Nucleus accumbens (tissue), 56 donors: ENCODE data around the gene DUSP16.
A peak's percentile ranks its signal among the peaks of the same experiment; 100 is the strongest.
"Not testable (repeated sequence)": the region's sequence is repeated elsewhere in the genome, so short reads cannot be mapped to it uniquely, and the experiment has no call there.

Experiments used
- DNase-seq, 56 donors: peaks; one replicate each; lab custom pipeline; 2025; lab: John Stamatoyannopoulos, UW

Gene DUSP16

DNA sequence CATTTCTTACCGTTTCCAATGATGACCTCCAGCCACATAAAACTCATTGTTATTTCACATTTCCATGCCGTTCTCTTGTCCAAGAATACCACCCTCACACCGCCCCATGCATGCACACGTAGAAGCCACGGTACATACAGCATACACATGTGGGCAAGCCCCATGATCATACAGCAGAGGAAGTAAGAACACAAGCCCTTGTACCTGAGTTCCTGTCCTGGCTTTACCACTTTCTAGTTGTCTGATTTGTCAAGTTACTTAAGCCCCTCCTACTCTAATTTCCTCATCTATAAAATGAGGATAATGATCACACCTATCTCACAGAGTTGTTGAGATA lies 59.9 kb downstream of the DUSP16 start:
- DNase-seq: no peak

DNA sequence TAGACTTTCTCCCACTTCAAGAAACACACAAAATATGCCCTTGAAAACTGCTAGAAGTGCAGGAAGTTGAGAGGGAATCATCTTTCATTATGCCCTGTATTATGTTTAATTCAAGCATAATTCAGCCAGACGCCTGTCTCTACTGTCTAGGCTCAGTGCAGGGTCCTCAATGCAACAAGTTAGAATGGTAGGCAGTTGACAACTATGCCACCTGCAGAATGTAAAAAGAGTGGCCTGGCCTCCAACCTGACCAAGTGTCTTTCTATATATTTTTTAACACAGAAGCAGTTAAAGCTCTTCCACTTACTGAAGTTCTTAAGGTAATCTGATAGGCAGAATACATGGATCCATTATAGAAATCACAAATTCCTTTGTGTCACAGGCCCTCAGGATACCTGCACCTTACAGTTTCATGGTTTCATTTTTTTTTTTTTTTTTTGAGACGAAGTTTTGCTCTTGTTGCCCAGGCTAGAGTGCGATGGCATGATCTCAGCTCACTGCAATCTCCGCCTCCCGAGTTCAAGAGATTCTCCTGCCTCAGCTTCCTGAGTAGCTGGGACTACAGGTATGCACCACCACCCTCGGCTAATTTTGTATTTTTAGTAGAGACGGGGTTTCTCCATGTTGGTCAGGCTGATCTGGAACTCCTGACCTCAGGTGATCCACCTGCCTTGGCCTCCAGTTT lies 60.4 kb downstream of the DUSP16 start:
- not testable (repeated sequence) for DNase-seq

DNA sequence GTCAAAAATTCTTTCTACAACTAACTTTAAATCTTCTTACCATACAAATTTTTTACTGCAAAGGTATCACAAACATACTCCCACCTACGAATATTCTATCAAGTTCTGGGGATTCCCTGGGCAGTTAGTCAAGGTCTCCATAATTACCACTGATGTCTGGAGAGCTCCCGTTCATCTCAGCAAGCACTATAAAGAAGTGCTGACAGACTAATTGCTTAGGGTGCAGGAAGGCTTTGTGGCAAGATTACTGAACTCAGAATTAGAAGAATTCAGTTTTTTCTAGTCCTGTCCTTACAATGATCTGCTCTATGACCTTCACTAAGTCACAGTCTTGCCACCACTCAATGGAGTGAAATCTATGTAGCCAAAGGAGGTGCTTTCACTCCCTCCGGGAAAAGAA lies 61.5 kb downstream of the DUSP16 start:
- DNase-seq: no peak

- DNase-seq: no peak
Measured at GRCh38 chr12:12499909-12500604, 62.6 kb downstream of the DUSP16 start.

GRCh38 chr12:12498210-12498609 lies 64.5 kb downstream of the DUSP16 start:
- DNase-seq: no peak

GRCh38 chr12:12495536-12495935 lies 67.1 kb downstream of the DUSP16 start:
- no peak for DNase-seq

DNA sequence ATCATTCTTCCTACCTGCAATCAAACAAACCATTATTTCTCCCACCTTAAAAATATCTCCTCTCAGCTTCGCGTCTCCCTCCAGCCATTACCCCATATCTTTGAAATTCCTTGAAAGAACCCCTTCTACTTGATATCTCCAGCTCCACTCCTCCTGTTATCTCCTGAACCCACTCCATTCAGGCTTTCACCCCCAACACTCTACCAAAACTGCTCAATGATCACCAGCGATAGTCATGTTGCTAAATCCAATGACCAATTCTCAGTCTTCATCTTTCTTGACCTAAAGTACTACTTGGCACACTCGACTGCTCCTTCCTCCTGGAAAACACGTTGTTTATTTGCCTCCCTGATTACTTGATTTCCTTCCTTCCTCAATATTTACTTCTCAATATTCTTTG lies 70.1 kb downstream of the DUSP16 start:
- DNase-seq: no peak

- DNase-seq: no peak
Measured at GRCh38 chr12:12491606-12492005, 71.1 kb downstream of the DUSP16 start.

- no peak for DNase-seq
Measured at GRCh38 chr12:12488823-12489550, 73.7 kb downstream of the DUSP16 start.

- peak in 1 of 56 donors; percentile 16 for DNase-seq
Measured at GRCh38 chr12:12488296-12488695, 74.4 kb downstream of the DUSP16 start.

GRCh38 chr12:12487490-12487889 lies 75.2 kb downstream of the DUSP16 start:
- DNase-seq: no peak

- no peak for DNase-seq
Measured at GRCh38 chr12:12486661-12487240, 75.9 kb downstream of the DUSP16 start.

- DNase-seq: no peak
Measured at GRCh38 chr12:12483438-12483837, 79.2 kb downstream of the DUSP16 start.

GRCh38 chr12:12482959-12483358 lies 79.7 kb downstream of the DUSP16 start:
- DNase-seq: no peak

DNA sequence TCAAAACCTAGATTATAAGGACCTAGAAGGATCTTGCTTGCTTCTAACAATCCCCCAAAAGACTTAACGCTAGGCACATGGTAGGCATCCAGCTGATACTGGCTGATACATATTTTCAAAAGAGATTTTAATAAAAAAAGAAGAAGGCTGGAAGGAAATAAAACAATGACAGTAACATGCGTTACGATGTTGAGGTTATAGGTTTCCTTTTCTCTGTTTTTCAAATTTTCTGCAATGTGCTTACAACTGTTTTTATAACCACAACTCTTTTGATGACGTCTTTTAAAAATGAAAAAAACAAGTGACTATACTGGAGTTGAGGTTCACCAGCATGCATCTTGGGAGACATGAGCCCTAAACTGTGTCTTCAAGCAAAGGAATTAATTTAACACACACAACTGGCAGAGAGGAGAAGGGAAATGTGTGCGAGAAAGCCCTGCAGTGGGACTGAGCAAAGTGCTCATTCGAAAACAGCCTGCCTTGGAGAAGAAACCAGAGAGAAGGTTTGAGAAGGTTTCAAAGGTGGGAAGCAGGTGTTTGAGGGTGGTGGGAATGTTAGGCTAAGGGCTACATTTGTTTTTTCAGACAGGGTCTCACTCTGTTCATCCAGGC lies 80.4 kb downstream of the DUSP16 start:
- DNase-seq: no peak

DNA sequence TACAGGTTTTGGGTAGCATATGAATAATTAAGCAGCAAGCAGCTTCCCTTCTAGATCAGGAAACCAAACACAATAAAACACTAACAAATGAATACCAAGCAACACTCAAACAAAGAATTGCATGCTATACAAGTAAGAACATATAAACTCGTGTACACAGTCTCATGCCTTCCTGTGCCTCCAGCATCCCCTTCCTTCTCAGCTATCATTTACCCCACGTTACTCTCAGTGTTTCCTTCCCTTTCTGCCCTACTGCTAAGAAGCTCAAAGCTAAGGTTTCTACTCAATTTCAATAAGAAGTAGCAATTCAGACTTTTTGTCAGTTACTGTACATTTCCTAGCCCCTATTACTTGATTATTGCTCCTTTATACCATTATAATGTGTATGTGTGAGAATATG lies 81.0 kb downstream of the DUSP16 start:
- DNase-seq: no peak

- no peak for DNase-seq
Measured at GRCh38 chr12:12480074-12480473, 82.6 kb downstream of the DUSP16 start.

DNA sequence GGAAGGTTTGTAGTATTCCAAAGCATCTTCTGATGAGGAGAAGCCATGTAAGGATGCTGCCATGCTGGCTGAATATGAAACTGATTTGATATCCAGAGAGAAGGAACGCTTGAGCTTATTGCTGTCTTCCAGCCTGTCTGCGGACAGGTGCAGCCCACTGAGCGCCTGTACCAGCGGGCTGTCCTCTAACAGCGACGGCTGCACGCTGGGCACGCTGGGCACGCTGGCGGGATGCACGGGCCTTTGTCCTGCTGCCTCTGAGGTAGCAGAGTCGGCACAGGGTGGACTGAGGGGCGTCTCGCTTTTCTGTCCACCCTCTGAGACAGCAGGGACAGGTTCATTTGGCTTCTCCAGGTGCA lies 85.2 kb downstream of the DUSP16 start:
- no peak for DNase-seq

DNA sequence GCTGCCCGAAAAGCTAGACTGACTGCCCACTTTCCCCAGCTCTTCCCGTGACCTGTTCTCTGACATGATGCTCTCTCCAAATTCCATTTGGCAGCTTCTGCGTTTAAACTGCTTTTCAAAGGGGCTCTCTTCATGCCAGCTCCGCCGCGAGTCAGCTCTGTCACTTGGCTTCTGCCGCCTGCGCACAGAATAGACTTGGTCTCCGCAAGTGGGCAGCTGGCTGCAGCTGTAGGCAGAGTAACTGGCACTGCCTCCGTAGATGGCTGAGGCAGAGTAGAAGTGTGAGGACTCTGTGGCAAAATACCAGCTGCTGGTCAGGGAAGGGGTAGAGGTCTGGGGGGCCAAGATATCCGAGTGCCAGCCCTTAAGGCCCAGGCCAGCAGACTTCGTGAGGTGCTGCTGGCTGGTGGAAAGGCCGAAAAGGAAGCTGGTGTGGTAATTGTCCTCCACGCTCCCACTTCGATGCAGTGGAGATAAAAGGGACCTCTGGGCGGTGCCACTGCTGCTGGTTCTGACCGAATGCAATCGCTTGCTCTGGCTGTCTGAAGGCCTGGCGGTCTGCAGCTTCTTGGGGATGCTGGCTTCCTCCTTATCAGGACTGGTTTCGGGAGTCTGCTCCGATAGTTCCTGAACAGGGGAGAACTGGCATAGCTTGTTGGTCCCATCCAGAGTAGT lies 85.7 kb downstream of the DUSP16 start:
- DNase-seq: peak in 54 of 56 donors; percentile 13 to 90 (median 73)
